ENCODE data around the gene IVNS1ABP.
"Not testable (repeated sequence)": the region's sequence is repeated elsewhere in the genome, so short reads cannot be mapped to it uniquely, and the experiment has no call there.

The IVNS1ABP gene

GRCh38 chr1:185328255-185328654 lies 11.2 kb upstream of the IVNS1ABP start:
- DNase-seq = no peak

GRCh38 chr1:185325413-185325812 lies 8.4 kb upstream of the IVNS1ABP start:
- peak; percentile 28 for DNase-seq

GRCh38 chr1:185324118-185324517 lies 7.1 kb upstream of the IVNS1ABP start:
- no peak for DNase-seq

- DNase-seq = no peak
These were observed 5.6 kb upstream of the IVNS1ABP start for GRCh38 chr1:185322636-185323035.

- DNase-seq = not testable (repeated sequence)
These were observed 4.7 kb upstream of the IVNS1ABP start for GRCh38 chr1:185321653-185322221.

GRCh38 chr1:185321104-185321503 lies 4.1 kb upstream of the IVNS1ABP start:
- not testable (repeated sequence) for DNase-seq

GRCh38 chr1:185319139-185319475 lies 2.1 kb upstream of the IVNS1ABP start:
- DNase-seq = no peak

- no peak for DNase-seq
These were observed 1.5 kb upstream of the IVNS1ABP start for GRCh38 chr1:185318431-185319138.

- DNase-seq = no peak
These were observed 855 bp upstream of the IVNS1ABP start for GRCh38 chr1:185317886-185318310.

GRCh38 chr1:185316163-185317033 lies 645 bp downstream of the IVNS1ABP start:
- peak; percentile 91 for DNase-seq

GRCh38 chr1:185315445-185316071 lies 1.5 kb downstream of the IVNS1ABP start:
- no peak for DNase-seq

GRCh38 chr1:185314411-185314810 lies 2.6 kb downstream of the IVNS1ABP start:
- DNase-seq = peak; percentile 17

GRCh38 chr1:185312361-185313138 lies 4.5 kb downstream of the IVNS1ABP start:
- no peak for DNase-seq

GRCh38 chr1:185311589-185312225 lies 5.3 kb downstream of the IVNS1ABP start:
- no peak for DNase-seq

- DNase-seq = no peak
These were observed 7.5 kb downstream of the IVNS1ABP start for GRCh38 chr1:185309566-185309965.

- DNase-seq = no peak
These were observed 8.9 kb downstream of the IVNS1ABP start for GRCh38 chr1:185308126-185308525.

- DNase-seq = no peak
These were observed 11.6 kb downstream of the IVNS1ABP start for GRCh38 chr1:185305419-185305818.

GRCh38 chr1:185300152-185300551 lies 16.9 kb downstream of the IVNS1ABP start:
- no peak for DNase-seq

GRCh38 chr1:185297982-185298381 lies 19.1 kb downstream of the IVNS1ABP start:
- DNase-seq = peak; percentile 45

- no peak for DNase-seq
These were observed 22.0 kb downstream of the IVNS1ABP start for GRCh38 chr1:185295091-185295490.

GRCh38 chr1:185293967-185294542 lies 23.0 kb downstream of the IVNS1ABP start:
- DNase-seq = no peak

- DNase-seq = no peak
These were observed 24.8 kb downstream of the IVNS1ABP start for GRCh38 chr1:185292237-185292636.
